Endothelial cell of umbilical vein (primary cell): ENCODE measurements around the gene ZNF276. TPM values are rescaled to one million over a fixed set of nuclear protein-coding genes. Genes with fewer than 3 reads are reported as not detected.

Source experiments
- BruUV-seq: library from RNA; stranded (reverse); fragments of 400-500 nt; replicated peaks from 2 replicates; lab custom pipeline; 2021; lab: Mats Ljungman, UMichigan
- CTCF ChIA-PET: fragments of 300-600, 350-600 bp; sonication (Branson Sonifier 250); formaldehyde crosslinking; loops from one replicate; lab custom pipeline; 2021; ENCODE audit warnings: antibody characterized with exemption, inconsistent platforms; lab: Charles Lee
- POLR2A ChIA-PET: fragments of 300-600, 350-600 bp; sonication (Branson Sonifier 250); formaldehyde crosslinking; loops from one replicate; lab custom pipeline; 2021; ENCODE audit warnings: antibody characterized with exemption, inconsistent platforms; lab: Charles Lee
- DNase-seq: peaks from one replicate; pipeline ENCODE4 v3.0.0-alpha.2; 2011; ENCODE audit warnings: low read depth, low spot score
- FAIRE-seq: peaks from 2 replicates; lab custom pipeline; 2011; peaks lifted over from hg19 to GRCh38; lab: Jason Lieb, UNC
- H2AFZ ChIP-seq: 2 replicates; pipeline ENCODE4 v1.6.0; 2012; ENCODE audit warnings: low read depth, low read length, control low read depth, inconsistent platforms
- H3K27ac ChIP-seq: 2 replicates; pipeline ENCODE4 v1.5.1; 2011; ENCODE audit warnings: low read depth, mild to moderate bottlenecking, control low read depth, low read length, moderate library complexity; ENCODE audit not compliant: insufficient read depth
- H3K27me3 ChIP-seq, 2 experiments: 2 replicates each; pipeline versions ENCODE4 v1.6.0 to v1.6.1; 2011; ENCODE audit warnings: low read length in 2 of 2, mixed read lengths in 1 of 2; ENCODE audit not compliant: control insufficient read depth in 2 of 2, insufficient read depth in 2 of 2
- H3K36me3 ChIP-seq, 2 experiments: 2 replicates in 1 of 2; 3 replicates in 1 of 2; pipeline ENCODE4 v1.5.1; 2011; ENCODE audit warnings: low read length in 2 of 2, mild to moderate bottlenecking in 1 of 2, moderate library complexity in 1 of 2; ENCODE audit not compliant: control insufficient read depth in 2 of 2, insufficient read depth in 2 of 2; ENCODE audit errors: extremely low read depth in 1 of 2
- H3K4me1 ChIP-seq: 3 replicates; pipeline ENCODE4 v1.5.1; 2011; ENCODE audit warnings: mild to moderate bottlenecking, low read length; ENCODE audit not compliant: control insufficient read depth, insufficient read depth; ENCODE audit errors: extremely low read depth
- H3K4me2 ChIP-seq: 2 replicates; pipeline ENCODE4 v1.6.1; 2011; ENCODE audit warnings: low read length, control low read depth, mixed read lengths; ENCODE audit not compliant: insufficient read depth
- H3K4me3 ChIP-seq, 3 experiments: fragments of 200-600 bp in 1 of 3; sonication (generic), shearing (Covaris generic) in 1 of 3; replicated peaks in 1 of 3; 2 replicates each; pipeline ENCODE4 v1.5.1; 2011 to 2016; ENCODE audit warnings: control low read depth in 3 of 3, low read length in 3 of 3, mild to moderate bottlenecking in 2 of 3, inconsistent platforms in 1 of 3, low read depth in 1 of 3, moderate library complexity in 1 of 3; ENCODE audit not compliant: insufficient read depth in 1 of 3
- H3K79me2 ChIP-seq: 2 replicates; pipeline ENCODE4 v1.6.0; 2012; ENCODE audit warnings: low read length, inconsistent platforms; ENCODE audit not compliant: control insufficient read depth, insufficient read depth
- H3K9ac ChIP-seq: replicated peaks from 2 replicates; pipeline ENCODE3; 2011; ENCODE audit warnings: low read length, control low read depth; ENCODE audit not compliant: insufficient read depth; ENCODE audit errors: extremely low read depth
- H3K9me1 ChIP-seq: replicated peaks from 3 replicates; pipeline ENCODE4 v1.6.0; 2011; ENCODE audit warnings: mild to moderate bottlenecking, low read length; ENCODE audit not compliant: control insufficient read depth, insufficient read depth; ENCODE audit errors: extremely low read depth
- H3K9me3 ChIP-seq: replicated peaks from 2 replicates; pipeline ENCODE4 v1.5.1; 2012; ENCODE audit warnings: low read length, inconsistent platforms; ENCODE audit not compliant: control insufficient read depth, insufficient read depth
- H4K20me1 ChIP-seq: replicated peaks from 2 replicates; pipeline ENCODE3; 2011; ENCODE audit warnings: mild to moderate bottlenecking, low read length; ENCODE audit not compliant: control insufficient read depth, insufficient read depth; ENCODE audit errors: extremely low read depth
- CTCF ChIP-seq, 2 donors: IDR thresholded peaks; 1 replicate in 1 of 2; 2 replicates in 1 of 2; pipeline ENCODE4 v1.5.1; 2011; ENCODE audit warnings: low read length in 2 of 2, mild to moderate bottlenecking in 2 of 2, moderate library complexity in 2 of 2, control low read depth in 1 of 2, inconsistent platforms in 1 of 2, low read depth in 1 of 2; ENCODE audit not compliant: insufficient read depth in 1 of 2; ENCODE audit errors: extremely low read depth in 1 of 2
- EZH2 ChIP-seq: IDR thresholded peaks from 2 replicates; pipeline ENCODE4 v1.6.1; 2012; ENCODE audit warnings: borderline replicate concordance, low read depth, mild to moderate bottlenecking, moderate library complexity, low read length, inconsistent platforms; ENCODE audit not compliant: severe bottlenecking
- FOS ChIP-seq: IDR thresholded peaks from 2 replicates; pipeline ENCODE4 v1.6.1; 2011; ENCODE audit warnings: mild to moderate bottlenecking, low read length, moderate library complexity, borderline replicate concordance; ENCODE audit not compliant: insufficient read depth
- GATA2 ChIP-seq: IDR thresholded peaks from 2 replicates; pipeline ENCODE4 v1.7.0; 2011; ENCODE audit warnings: low read depth, mild to moderate bottlenecking, moderate library complexity, mixed read lengths, low read length; ENCODE audit not compliant: insufficient read length, insufficient read depth
- JUN ChIP-seq: IDR thresholded peaks from 2 replicates; pipeline ENCODE4 v1.6.1; 2011; ENCODE audit warnings: borderline replicate concordance, low read depth; ENCODE audit not compliant: insufficient read length, insufficient read depth
- MAX ChIP-seq: IDR thresholded peaks from 2 replicates; pipeline ENCODE4 v1.6.1; 2011; ENCODE audit not compliant: insufficient read depth, insufficient read length
- MYC ChIP-seq: IDR thresholded peaks from one replicate; pipeline ENCODE4 v1.6.1; 2011; ENCODE audit warnings: mild to moderate bottlenecking, low read depth, low read length
- POLR2A ChIP-seq: IDR thresholded peaks from 2 replicates; pipeline ENCODE4 v1.6.1; 2012; ENCODE audit warnings: low read depth, mild to moderate bottlenecking, control low read depth, low read length
- POLR2AphosphoS5 ChIP-seq: IDR thresholded peaks from 2 replicates; pipeline ENCODE4 v1.6.1; 2012; ENCODE audit warnings: low read depth, mild to moderate bottlenecking, control low read depth, low read length, moderate library complexity; ENCODE audit not compliant: insufficient read depth
- dilution Hi-C: fragments of 300-500 bp; cut with MboI; formaldehyde crosslinking; loops from one replicate; pipeline ENCODE4 v1.15.0; 2019; ENCODE audit warnings: low sequenced_read_pairs; ENCODE audit not compliant: extremely low pct_ligation_motif_present
- intact Hi-C: fragments of 100-400 bp; cut with micrococcal nuclease; formaldehyde crosslinking; loops from one replicate; pipeline ENCODE4 v1.10.0; 2022
- polyA plus RNA-seq, 4 experiments: library from polyadenylated mRNA; depleted of rRNA in 3 of 4; stranded (reverse) in 3 of 4; unstranded in 1 of 4; fragments of >200 nt; gene quantifications; 2 replicates each; pipeline versions ENCODE4 v1.2.1 to v1.2.3, GENCODE V29; 2011 to 2012; ENCODE audit warnings: missing spikeins in 1 of 4
- total RNA-seq: library from RNA; stranded (reverse); gene quantifications from 2 replicates; pipeline ENCODE4 v1.2.3, GENCODE V29; 2021

Gene ZNF276
- total and polyA plus RNA-seq, 2 donors (not counting 3 experiments of a cell fraction or from before 2014, with no cell fraction given), result 36.6 to 40.0 TPM

GRCh38 chr16:89733322-89733721 lies 12.0 kb downstream of the ZNF276 start:
- Histone ChIP-seq H3K27ac (no peak overlapping the region), H3K9me3 (no peaks in the 10 kb centered on the region), H3K4me2 (no peak overlapping the region), H3K9ac (no peak overlapping the region), H3K79me2 (no peaks in the 10 kb centered on the region), H3K9me1 (no peaks in the 10 kb centered on the region), H2AFZ (no peak overlapping the region), H3K4me3 (no peak overlapping the region), H3K36me3 (peaks cover 18 to 66% of the 10 kb centered on the region in 2 experiments), H4K20me1 (no peaks in the 10 kb centered on the region), H3K4me1 (no peaks in the 10 kb centered on the region), H3K27me3 (no peaks in the 10 kb centered on the region)
- ChIA-PET POLR2A (no interaction called here), CTCF (no interaction called here)
- FAIRE-seq (no peak), DNase-seq (no peak)
- BruUV-seq, result no TSS peak
- TF ChIP-seq FOS (no peak), GATA2 (no peak), CTCF (IDR thresholded peaks at IDR 0.05; ENCODE audit: extremely low read depth in 1 of 2, insufficient read depth in 1 of 2, low read depth in 1 of 2, low read length in 2 of 2) (no peak), JUN (no peak), POLR2A (no peak), MYC (no peak), MAX (no peak), EZH2 (no peak), POLR2AphosphoS5 (no peak)
- dilution Hi-C loops, result no loop called here
- intact Hi-C loops, result no loop called here
